ENCODE data around the gene LRRC59. TPM values are rescaled to one million over a fixed set of nuclear protein-coding genes. Genes with fewer than 3 reads are reported as not detected.

LRRC59 gene
- total RNA-seq, 1 experiment from 2014 or later = 306 TPM

DNA sequence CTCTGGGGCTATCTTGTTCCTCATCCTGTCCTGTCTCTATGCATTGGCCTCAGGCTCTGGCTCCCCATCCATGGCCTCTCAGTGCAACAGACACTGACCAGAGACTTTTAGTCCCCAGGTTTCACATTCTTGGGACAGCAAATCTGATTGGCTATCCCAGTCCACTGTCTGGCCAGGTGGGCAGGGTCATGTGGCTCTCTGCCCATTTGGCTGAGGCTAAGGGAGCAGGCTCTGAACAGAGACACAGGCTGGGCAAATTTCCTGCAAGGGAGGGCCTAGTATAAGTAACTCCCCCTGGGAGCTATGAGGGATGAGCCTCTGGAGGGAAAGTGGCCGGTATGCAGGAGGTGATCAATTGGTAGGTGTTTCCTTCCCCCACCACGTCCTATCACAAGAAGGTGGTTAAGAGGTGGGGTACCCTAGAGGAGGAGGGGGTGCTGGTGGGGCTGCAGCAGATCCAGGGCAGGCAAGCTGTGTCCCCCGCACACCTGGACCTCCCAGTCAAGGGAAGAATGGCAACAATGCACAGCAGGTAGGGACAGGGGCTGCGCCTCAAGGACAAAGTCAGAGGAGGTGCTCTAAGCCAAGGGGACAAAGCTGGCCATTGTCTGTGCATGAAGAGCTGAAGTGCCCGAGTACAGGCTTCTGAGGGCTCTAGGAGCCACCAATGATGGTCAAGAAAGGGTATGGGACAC is 38.2 kb downstream of the LRRC59 start:
- TF ChIP-seq, protein P1, sequence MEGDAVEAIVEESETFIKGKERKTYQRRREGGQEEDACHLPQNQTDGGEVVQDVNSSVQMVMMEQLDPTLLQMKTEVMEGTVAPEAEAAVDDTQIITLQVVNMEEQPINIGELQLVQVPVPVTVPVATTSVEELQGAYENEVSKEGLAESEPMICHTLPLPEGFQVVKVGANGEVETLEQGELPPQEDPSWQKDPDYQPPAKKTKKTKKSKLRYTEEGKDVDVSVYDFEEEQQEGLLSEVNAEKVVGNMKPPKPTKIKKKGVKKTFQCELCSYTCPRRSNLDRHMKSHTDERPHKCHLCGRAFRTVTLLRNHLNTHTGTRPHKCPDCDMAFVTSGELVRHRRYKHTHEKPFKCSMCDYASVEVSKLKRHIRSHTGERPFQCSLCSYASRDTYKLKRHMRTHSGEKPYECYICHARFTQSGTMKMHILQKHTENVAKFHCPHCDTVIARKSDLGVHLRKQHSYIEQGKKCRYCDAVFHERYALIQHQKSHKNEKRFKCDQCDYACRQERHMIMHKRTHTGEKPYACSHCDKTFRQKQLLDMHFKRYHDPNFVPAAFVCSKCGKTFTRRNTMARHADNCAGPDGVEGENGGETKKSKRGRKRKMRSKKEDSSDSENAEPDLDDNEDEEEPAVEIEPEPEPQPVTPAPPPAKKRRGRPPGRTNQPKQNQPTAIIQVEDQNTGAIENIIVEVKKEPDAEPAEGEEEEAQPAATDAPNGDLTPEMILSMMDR (IDR thresholded peaks at IDR 0.05; ENCODE audit: unreplicated experiment) = no peak
- no peak for DNase-seq (ENCODE audit: unreplicated experiment)
- BruUV-seq (replicated peaks) = no TSS peak
- peaks cover 7% of the 10 kb centered on the region for H3K4me1 Mint-ChIP-seq (ENCODE audit: insufficient read depth, unreplicated experiment)
- H3K9me3 Mint-ChIP-seq (ENCODE audit: unreplicated experiment) = no peaks in the 10 kb centered on the region
- peaks cover 32% of the 10 kb centered on the region for H3K36me3 Mint-ChIP-seq (ENCODE audit: insufficient read depth, unreplicated experiment)
- intact Hi-C loops (cut with micrococcal nuclease) = no loop called here
- CTCF ChIA-PET = interaction anchor here (0.5 to 5.2 kb wide), 8 partner anchors 13 to 159 kb away, joined by 3 to 46 read pairs (median 4); partner anchors contain the start of genes COL1A1, EME1, LRRC59 and MRPL27
- POLR2A ChIA-PET = interaction anchor here (1.2 to 3.7 kb wide), 4 partner anchors 9 to 38 kb away, joined by 3 to 23 read pairs (median 4); partner anchors contain the start of genes LRRC59 and XYLT2
- no peak overlapping the region for H3K4me3 Mint-ChIP-seq (ENCODE audit: unreplicated experiment)
- no peaks in the 10 kb centered on the region for H3K27me3 Mint-ChIP-seq (ENCODE audit: insufficient read depth, unreplicated experiment)
- no peak overlapping the region for H3K27ac Mint-ChIP-seq (ENCODE audit: low read depth, unreplicated experiment)

GRCh38 chr17:50358177-50358576 is 39.1 kb downstream of the LRRC59 start:
- POLR2A ChIA-PET = interaction anchor here (0.6 to 1.6 kb wide), 3 partner anchors 12 to 38 kb away, joined by 3 to 4 read pairs (median 3); partner anchors contain the start of gene XYLT2
- CTCF ChIA-PET = interaction anchor here (0.6 to 1.5 kb wide), 4 partner anchors 14 to 60 kb away, joined by 3 to 4 read pairs (median 4); no protein-coding TSS in a partner anchor
- intact Hi-C loops (cut with micrococcal nuclease) = no loop called here
- no TSS peak for BruUV-seq (replicated peaks)
- H3K9me3 Mint-ChIP-seq (ENCODE audit: unreplicated experiment) = no peaks in the 10 kb centered on the region
- no peak for DNase-seq (ENCODE audit: unreplicated experiment)
- H3K27me3 Mint-ChIP-seq (ENCODE audit: insufficient read depth, unreplicated experiment) = no peaks in the 10 kb centered on the region
- TF ChIP-seq, protein P1 (IDR thresholded peaks at IDR 0.05; ENCODE audit: unreplicated experiment) = no peak
- H3K27ac Mint-ChIP-seq (ENCODE audit: low read depth, unreplicated experiment) = no peak overlapping the region
- H3K36me3 Mint-ChIP-seq (ENCODE audit: insufficient read depth, unreplicated experiment) = peaks cover 32% of the 10 kb centered on the region
- peaks cover 7% of the 10 kb centered on the region for H3K4me1 Mint-ChIP-seq (ENCODE audit: insufficient read depth, unreplicated experiment)
- H3K4me3 Mint-ChIP-seq (ENCODE audit: unreplicated experiment) = no peak overlapping the region

- Mint-ChIP-seq H3K9me3 (ENCODE audit: unreplicated experiment) (no peaks in the 10 kb centered on the region), H3K27ac (ENCODE audit: low read depth, unreplicated experiment) (no peak overlapping the region), H3K27me3 (ENCODE audit: insufficient read depth, unreplicated experiment) (no peaks in the 10 kb centered on the region), H3K4me3 (ENCODE audit: unreplicated experiment) (no peak overlapping the region), H3K36me3 (ENCODE audit: insufficient read depth, unreplicated experiment) (peaks cover 32% of the 10 kb centered on the region), H3K4me1 (ENCODE audit: insufficient read depth, unreplicated experiment) (peaks cover 3% of the 10 kb centered on the region)
- TF ChIP-seq, protein P1 (IDR thresholded peaks at IDR 0.05; ENCODE audit: unreplicated experiment) = no peak
- CTCF ChIA-PET = interaction anchor here (0.7 kb wide), 1 partner anchor 196 kb away, joined by 3 read pairs; no protein-coding TSS in a partner anchor
- intact Hi-C loops (cut with micrococcal nuclease) = no loop called here
- BruUV-seq (replicated peaks) = no TSS peak
- POLR2A ChIA-PET = interaction anchor here (1.9 kb wide), 1 partner anchor 10 kb away, joined by 8 read pairs; the partner anchor contains the start of gene XYLT2
- DNase-seq (ENCODE audit: unreplicated experiment) = no peak
Measured at GRCh38 chr17:50356892-50357510, 40.3 kb downstream of the LRRC59 start.

DNA sequence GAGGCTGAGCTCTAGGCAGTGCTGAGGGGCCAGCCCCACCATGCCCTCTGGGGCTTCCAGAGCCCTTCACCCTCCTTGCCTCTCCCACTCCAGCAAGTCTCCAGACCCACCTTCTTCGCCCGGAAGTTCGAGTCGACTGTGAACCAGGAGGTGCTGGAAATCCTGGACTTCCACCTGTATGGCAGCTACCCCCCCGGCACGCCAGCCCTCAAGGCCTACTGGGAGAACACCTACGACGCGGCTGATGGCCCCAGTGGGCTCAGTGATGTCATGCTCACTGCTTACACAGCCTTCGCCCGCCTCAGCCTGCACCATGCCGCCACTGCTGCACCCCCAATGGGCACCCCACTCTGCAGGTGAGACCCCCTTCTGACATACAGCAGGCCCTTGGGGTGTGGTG is 40.9 kb downstream of the LRRC59 start:
- H3K36me3 Mint-ChIP-seq (ENCODE audit: insufficient read depth, unreplicated experiment) = peaks cover 32% of the 10 kb centered on the region
- no TSS peak for BruUV-seq (replicated peaks)
- TF ChIP-seq, protein P1 (IDR thresholded peaks at IDR 0.05; ENCODE audit: unreplicated experiment) = no peak
- no peaks in the 10 kb centered on the region for H3K27me3 Mint-ChIP-seq (ENCODE audit: insufficient read depth, unreplicated experiment)
- no peaks in the 10 kb centered on the region for H3K9me3 Mint-ChIP-seq (ENCODE audit: unreplicated experiment)
- H3K4me1 Mint-ChIP-seq (ENCODE audit: insufficient read depth, unreplicated experiment) = peaks cover 8% of the 10 kb centered on the region
- no peak overlapping the region for H3K4me3 Mint-ChIP-seq (ENCODE audit: unreplicated experiment)
- intact Hi-C loops (cut with micrococcal nuclease) = no loop called here
- DNase-seq (ENCODE audit: unreplicated experiment) = no peak
- POLR2A ChIA-PET = interaction anchor here (1.9 kb wide), 1 partner anchor 9 kb away, joined by 8 read pairs; the partner anchor contains the start of gene XYLT2
- H3K27ac Mint-ChIP-seq (ENCODE audit: low read depth, unreplicated experiment) = no peak overlapping the region
- CTCF ChIA-PET = no interaction called here
